ENCODE measurements around the gene HYDIN.

Gene HYDIN

GRCh38 chr16:71246309-71246708 is 15.8 kb upstream of the HYDIN start:
- Histone ChIP-seq H3K79me2 (ENCODE audit: insufficient read depth, low read length) (no peaks in the 10 kb centered on the region), H3K4me3 (ENCODE audit: low read length, poor library complexity, severe bottlenecking) (no peak overlapping the region), H3K4me1 (ENCODE audit: insufficient read depth, low read length, poor library complexity, severe bottlenecking) (no peaks in the 10 kb centered on the region), H3K4me2 (ENCODE audit: low read depth, low read length, poor library complexity, severe bottlenecking) (no peak overlapping the region), H3F3A (ENCODE audit: low read depth) (no peaks in the 10 kb centered on the region), H3K9ac (ENCODE audit: low read depth, low read length, poor library complexity, severe bottlenecking) (no peak overlapping the region), H2AFZ (ENCODE audit: low read length) (no peak overlapping the region), H3K9me3 (ENCODE audit: insufficient read depth, low read depth, low read length) (no peaks in the 10 kb centered on the region), H3K36me3 (ENCODE audit: insufficient read depth, low read length) (no peaks in the 10 kb centered on the region), H4K20me1 (ENCODE audit: insufficient read depth, low read length, poor library complexity, severe bottlenecking) (no peaks in the 10 kb centered on the region), H3K9me2 (replicated peaks; ENCODE audit: low read depth, low read length) (no peaks in the 10 kb centered on the region), H3K27me3 (ENCODE audit: insufficient read depth, low read length, poor library complexity, severe bottlenecking) (no peaks in the 10 kb centered on the region)
- TF ChIP-seq EZH2phosphoT487 (IDR thresholded peaks at IDR 0.05; ENCODE audit: borderline replicate concordance) (no peak), CTCF (conservative IDR thresholded peaks at IDR 0.05; ENCODE audit: low read length) (no peak)

- no peaks in the 10 kb centered on the region for H4K20me1 ChIP-seq (ENCODE audit: insufficient read depth, low read length, poor library complexity, severe bottlenecking)
- no peaks in the 10 kb centered on the region for H3F3A ChIP-seq (ENCODE audit: low read depth)
- no peak overlapping the region for H3K9ac ChIP-seq (ENCODE audit: low read depth, low read length, poor library complexity, severe bottlenecking)
- H3K4me2 ChIP-seq (ENCODE audit: low read depth, low read length, poor library complexity, severe bottlenecking) = no peak overlapping the region
- H3K79me2 ChIP-seq (ENCODE audit: insufficient read depth, low read length) = no peaks in the 10 kb centered on the region
- H2AFZ ChIP-seq (ENCODE audit: low read length) = no peak overlapping the region
- no peaks in the 10 kb centered on the region for H3K27me3 ChIP-seq (ENCODE audit: insufficient read depth, low read length, poor library complexity, severe bottlenecking)
- no peaks in the 10 kb centered on the region for H3K4me1 ChIP-seq (ENCODE audit: insufficient read depth, low read length, poor library complexity, severe bottlenecking)
- TF ChIP-seq EZH2phosphoT487 (IDR thresholded peaks at IDR 0.05; ENCODE audit: borderline replicate concordance) = no peak
- TF ChIP-seq CTCF (conservative IDR thresholded peaks at IDR 0.05; ENCODE audit: low read length) = no peak
- H3K9me2 ChIP-seq (replicated peaks; ENCODE audit: low read depth, low read length) = no peaks in the 10 kb centered on the region
- no peaks in the 10 kb centered on the region for H3K36me3 ChIP-seq (ENCODE audit: insufficient read depth, low read length)
- no peak overlapping the region for H3K4me3 ChIP-seq (ENCODE audit: low read length, poor library complexity, severe bottlenecking)
- H3K9me3 ChIP-seq (ENCODE audit: insufficient read depth, low read depth, low read length) = no peaks in the 10 kb centered on the region
These were observed 14.0 kb upstream of the HYDIN start for GRCh38 chr16:71244521-71244920.

- no peak for TF ChIP-seq EZH2phosphoT487 (IDR thresholded peaks at IDR 0.05; ENCODE audit: borderline replicate concordance)
- no peak for TF ChIP-seq CTCF (conservative IDR thresholded peaks at IDR 0.05; ENCODE audit: low read length)
- Histone ChIP-seq H2AFZ (ENCODE audit: low read length) (no peak overlapping the region), H3K4me1 (ENCODE audit: insufficient read depth, low read length, poor library complexity, severe bottlenecking) (no peaks in the 10 kb centered on the region), H3K4me3 (ENCODE audit: low read length, poor library complexity, severe bottlenecking) (no peak overlapping the region), H3K27me3 (ENCODE audit: insufficient read depth, low read length, poor library complexity, severe bottlenecking) (no peaks in the 10 kb centered on the region), H3K9me2 (replicated peaks; ENCODE audit: low read depth, low read length) (no peaks in the 10 kb centered on the region), H3F3A (ENCODE audit: low read depth) (no peaks in the 10 kb centered on the region), H3K9me3 (ENCODE audit: insufficient read depth, low read depth, low read length) (no peaks in the 10 kb centered on the region), H3K36me3 (ENCODE audit: insufficient read depth, low read length) (no peaks in the 10 kb centered on the region), H3K79me2 (ENCODE audit: insufficient read depth, low read length) (no peaks in the 10 kb centered on the region), H3K4me2 (ENCODE audit: low read depth, low read length, poor library complexity, severe bottlenecking) (no peak overlapping the region), H4K20me1 (ENCODE audit: insufficient read depth, low read length, poor library complexity, severe bottlenecking) (no peaks in the 10 kb centered on the region), H3K9ac (ENCODE audit: low read depth, low read length, poor library complexity, severe bottlenecking) (no peak overlapping the region)
These were observed 12.1 kb upstream of the HYDIN start for GRCh38 chr16:71242601-71243000.

All from Loucy (cell line).